Thyroid gland (tissue), 4 donors: ENCODE results near the gene FAAP100.

ENCODE experiments used
- CTCF ChIP-seq, 6 experiments: fragments of 200-600 bp in 3 of 6; fragments of 450-650 bp in 3 of 6; sonication (generic) in 3 of 6; IDR thresholded peaks; one replicate each; pipeline ENCODE4 v1.5.1; 2016 to 2019; ENCODE audit warnings: antibody characterized with exemption in 6 of 6, mild to moderate bottlenecking in 2 of 6, inconsistent platforms in 1 of 6, moderate library complexity in 1 of 6
- POLR2A ChIP-seq, 2 donors: fragments of 450-650 bp; IDR thresholded peaks; one replicate each; pipeline ENCODE4 v1.6.1; 2017; ENCODE audit warnings: antibody characterized with exemption in 2 of 2, mild to moderate bottlenecking in 2 of 2, moderate library complexity in 1 of 2

- TF ChIP-seq CTCF (IDR thresholded peaks at IDR 0.05) = no peak
- no peak for TF ChIP-seq POLR2A (IDR thresholded peaks at IDR 0.05)
These were observed 16.5 kb downstream of the FAAP100 start for GRCh38 chr17:81535480-81536298.
